ENCODE results near the gene ZNF18.

Gene ZNF18, protein sequence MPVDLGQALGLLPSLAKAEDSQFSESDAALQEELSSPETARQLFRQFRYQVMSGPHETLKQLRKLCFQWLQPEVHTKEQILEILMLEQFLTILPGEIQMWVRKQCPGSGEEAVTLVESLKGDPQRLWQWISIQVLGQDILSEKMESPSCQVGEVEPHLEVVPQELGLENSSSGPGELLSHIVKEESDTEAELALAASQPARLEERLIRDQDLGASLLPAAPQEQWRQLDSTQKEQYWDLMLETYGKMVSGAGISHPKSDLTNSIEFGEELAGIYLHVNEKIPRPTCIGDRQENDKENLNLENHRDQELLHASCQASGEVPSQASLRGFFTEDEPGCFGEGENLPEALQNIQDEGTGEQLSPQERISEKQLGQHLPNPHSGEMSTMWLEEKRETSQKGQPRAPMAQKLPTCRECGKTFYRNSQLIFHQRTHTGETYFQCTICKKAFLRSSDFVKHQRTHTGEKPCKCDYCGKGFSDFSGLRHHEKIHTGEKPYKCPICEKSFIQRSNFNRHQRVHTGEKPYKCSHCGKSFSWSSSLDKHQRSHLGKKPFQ

DNA sequence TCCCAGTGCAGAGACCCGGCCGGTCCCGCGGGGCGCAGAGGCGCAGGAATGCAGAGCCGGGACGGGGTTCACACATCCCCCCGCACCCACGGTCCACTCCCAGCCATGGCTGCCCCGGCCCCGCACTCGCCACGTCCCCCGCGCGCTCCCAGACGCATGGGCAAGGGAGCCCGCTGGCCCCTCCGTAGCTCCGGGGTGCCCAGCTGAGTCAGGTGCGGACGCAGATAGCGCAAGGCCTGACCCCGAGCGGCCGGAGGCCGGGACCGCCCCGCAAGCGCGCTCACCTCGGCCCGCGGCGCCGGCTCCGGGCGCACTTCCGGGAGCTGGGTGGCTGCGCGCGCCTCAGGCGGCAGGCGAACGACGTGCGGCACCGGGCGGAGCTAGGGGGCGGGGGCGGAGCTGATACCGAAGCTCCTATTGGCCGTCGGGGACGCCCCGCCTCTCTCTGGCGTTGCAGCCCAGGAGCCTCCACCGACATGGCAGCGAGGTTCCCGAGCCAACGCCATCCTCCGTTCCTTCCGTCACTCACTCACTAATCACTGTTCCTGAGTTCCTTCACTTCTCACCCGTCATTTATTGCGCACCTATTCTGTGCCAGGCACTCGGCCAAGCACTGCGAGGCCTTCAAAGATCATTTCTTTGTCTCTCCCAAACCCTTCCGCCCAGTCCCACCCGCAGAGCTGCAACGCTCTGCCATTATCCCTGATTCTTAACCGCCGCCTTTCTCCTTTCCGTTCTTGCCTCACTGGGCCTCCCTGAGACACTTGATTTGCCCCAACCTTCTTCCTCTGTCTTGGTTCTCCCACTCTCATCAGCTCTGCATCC is at the start of gene ZNF18:
TSS of gene ZNF18 (minus strand) at position 329 of the 825 bp plus-strand sequence. CDS start 4,646 bp downstream, outside the sequence.
- peak; percentile 89 for DNase-seq

DNA sequence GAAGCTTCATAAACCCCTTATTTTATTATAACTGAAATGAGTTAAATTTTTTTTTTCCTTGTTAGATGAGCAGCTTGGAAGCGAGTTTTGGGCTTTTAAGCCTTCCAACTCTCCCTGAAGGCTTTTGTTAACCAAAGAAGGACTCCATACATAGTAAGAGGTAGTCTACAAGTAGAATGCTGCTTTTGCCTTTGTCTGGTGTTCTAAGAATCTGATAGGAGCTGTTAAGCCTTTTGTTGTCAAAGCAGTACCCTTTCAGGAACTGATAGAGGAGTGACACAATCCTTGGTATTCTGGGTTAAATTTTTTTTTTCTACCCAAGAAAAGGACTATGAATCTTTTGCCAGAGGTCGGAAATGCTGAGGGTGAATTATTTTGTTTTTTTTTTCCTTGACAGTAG is 49.5 kb upstream of the ZNF18 start:
- no peak for DNase-seq

DNA sequence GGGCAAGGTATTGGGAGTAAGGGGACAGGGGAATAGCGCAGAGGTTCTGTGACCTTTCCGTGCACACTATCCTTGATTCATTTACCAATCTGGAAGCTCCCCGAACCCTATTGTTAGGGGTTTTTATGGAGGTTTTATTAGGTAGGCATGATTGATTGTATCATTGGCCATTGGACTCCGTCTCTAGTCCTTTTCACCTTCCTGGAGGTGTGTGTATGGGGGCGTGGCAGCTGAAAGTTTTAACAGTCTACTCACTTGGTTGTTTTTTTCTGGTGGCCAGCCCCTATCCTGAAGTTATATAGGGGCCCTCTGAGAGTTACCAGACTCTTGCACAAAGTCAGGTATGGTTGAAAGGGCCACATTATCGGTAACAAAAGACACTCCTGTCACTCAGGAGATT is 46.4 kb upstream of the ZNF18 start:
- DNase-seq, result no peak

DNA sequence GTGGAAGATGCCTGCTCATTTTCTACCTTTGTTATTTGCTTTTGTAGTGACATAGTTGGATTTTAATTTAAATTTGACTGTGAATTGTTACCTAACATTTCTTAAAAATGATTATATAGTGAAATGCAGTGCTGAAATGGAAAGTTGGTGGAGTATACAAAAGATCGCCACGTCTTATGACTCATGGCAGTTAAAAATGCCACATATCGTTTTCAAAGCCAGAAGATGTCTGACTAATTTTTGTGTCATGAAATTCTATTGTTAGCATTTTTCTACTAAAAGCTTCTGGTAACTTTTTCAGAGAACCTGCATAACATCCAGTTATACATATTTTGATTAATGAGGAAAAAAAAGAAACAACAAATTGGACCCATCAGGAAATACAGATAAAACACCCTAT is 44.0 kb upstream of the ZNF18 start:
- DNase-seq, result no peak

DNA sequence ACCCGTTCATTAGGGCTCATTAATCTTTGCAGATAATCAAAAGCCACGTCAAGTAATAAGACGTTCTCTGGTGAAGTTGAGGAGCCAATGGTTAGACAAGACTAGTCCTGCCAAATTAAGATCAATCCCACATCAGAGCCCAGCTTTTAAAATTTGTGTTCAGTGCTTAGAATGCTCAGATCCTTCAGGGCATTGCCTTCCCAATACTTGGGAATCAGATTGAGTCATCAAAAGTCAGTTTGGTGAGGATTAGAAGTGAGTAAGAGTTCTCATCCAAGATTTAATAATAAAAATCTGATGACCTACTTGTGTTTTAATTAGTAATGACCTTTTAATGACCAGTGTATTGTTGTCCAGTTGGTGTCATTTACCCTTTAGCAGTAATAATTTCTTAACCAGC is 43.2 kb upstream of the ZNF18 start:
- no peak for DNase-seq

DNA sequence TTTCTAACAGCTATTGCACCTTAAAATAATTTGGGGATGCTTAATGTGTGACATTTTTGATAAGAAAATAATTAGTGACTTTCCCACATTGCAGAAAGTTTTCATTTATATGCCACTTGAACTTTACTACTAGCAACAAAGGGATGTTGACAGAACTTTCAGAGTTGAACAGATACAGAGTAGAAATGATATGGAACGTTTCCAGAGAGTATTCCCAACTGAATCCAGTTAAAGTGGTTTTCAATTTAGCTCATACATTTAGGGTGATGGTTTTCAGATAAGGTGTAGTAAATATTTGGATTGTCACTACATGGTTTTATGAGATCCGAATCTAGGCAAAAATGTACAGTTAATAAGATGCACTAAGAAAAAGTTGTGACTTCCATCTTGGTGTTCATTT is 40.7 kb upstream of the ZNF18 start:
- no peak for DNase-seq

DNA sequence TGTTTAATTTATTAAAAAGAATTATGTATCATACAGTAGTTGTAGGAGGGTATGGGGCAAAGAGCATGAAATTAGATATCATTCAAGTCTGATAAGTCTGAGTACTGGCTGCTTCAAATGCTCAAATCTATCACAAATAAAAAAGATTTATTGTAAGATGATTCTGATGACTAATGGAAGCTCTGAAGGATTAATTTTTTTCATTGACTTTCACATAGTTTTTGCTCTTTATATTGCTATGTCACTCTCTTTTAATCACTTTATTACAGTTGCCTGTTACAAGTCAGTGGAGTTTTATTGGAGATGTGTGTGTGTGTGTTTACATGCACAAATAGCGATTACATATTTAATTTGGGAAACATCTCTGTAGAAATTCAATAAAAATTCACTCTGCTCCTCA is 38.4 kb upstream of the ZNF18 start:
- DNase-seq, result no peak

DNA sequence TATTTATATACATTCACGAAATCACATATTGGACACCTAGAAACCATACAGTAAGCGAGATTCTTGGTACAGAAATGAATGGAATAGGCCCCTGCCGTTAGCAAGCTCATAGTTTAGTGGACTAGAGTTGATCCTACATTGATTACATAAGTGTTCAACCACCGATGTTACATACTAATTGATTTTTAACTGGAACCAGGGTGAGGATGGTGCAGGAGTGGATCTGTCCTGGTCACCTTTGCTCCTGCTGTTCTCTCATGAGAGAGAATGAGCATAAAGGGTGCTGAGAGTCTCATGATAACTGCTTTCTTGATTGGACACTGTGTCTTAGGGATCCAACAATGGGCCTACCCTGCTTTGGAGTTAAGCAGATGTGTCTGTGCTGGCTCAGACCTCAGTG is 37.3 kb upstream of the ZNF18 start:
- DNase-seq, result no peak

DNA sequence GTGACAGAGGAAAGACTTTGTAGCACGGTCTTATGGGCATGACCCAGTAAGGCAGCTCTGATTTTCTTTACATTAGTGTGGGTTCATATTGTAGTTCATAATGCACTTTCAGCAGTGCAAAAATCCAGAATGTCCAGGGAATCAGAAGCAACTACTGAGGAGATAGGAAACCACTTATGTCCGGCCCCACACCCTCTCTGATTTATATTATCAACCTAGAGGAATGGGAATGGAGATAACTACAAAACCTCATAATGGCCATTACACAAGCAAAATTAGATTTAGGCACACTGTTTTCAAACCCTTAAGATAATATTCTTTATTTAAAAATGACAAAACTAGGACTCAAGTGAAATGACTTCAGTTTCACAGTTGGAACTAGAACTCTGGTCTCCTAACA is 31.3 kb upstream of the ZNF18 start:
- DNase-seq, result no peak

DNA sequence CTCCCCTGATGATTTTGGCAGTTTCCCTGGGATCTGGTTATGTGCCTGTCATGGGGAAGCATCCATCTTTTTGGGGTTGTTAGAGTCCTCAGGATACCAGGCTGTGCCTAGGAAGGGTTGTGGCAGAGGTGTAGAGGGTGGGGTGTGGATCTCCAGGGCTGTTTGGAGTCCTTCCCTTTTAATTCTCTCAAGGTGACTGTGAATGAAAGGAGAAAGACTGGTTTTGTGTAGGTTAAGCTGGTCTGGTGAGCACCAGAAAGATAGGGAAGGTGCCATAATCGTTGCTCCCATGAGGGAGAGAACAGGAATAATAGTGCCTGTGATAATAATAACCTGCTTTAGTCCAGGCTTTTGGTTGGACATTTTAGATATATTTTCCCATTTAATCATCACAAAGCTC is 30.4 kb upstream of the ZNF18 start:
- no peak for DNase-seq

DNA sequence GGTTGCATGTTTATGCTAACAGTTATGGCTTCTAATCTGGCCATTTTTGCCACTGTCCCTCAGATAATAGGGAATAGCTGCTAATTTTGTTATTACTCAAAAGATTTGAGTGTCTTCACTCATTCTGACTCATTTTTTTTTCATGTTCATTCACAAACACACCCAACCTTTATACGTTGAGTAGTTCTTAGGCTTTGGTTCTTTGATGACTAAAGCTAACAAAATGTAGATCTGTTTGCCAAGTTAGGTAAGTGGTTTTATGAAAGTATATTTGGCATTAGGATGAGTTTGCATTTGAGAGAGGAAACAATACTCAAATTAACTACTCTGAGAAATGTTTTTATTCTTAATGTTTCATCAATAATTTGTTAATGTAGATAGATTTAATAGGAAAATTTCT is 27.1 kb upstream of the ZNF18 start:
- no peak for DNase-seq

DNA sequence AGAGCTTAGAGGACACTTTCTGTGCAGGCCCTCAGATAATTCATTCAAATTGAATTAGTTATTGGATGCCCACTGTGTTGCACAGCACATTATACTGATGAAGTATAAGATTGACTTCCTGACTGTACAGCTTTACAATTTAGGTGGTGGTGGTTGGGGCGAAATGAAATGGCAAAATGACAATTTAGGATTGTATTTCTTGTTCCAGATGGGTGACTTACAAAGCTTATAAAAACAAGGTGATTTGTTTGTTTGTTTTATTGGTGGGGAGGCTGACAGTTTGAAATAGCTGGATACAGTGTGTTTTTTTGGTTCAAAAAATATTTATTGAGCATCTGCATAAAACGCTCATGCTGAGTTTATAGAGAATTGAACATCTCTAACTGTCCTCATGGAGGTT is 25.0 kb upstream of the ZNF18 start:
- no peak for DNase-seq

DNA sequence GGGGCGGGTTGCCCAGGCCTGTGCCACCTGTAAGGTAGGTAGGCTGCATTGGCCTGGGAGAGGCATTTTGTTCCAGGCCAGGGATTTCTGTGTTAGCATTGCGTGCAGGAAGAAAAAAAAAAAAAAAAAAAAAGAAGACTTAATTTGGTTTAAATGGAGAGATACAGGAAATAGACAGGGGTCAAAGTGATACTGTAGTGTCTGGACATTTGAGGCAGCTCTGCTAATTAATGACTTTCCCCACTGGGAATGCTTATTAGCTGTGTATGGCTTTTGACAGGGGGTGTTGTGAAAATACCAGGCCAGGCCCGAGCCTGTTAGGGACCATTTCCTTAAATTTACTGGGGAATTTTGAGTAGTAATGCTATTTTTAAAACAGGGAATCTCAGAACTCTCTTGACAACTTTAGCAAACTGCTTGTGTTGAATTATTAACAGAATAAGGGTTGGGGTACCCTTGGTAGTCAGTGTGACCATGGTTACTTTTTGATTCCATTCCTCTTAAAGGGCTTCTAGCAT is 24.4 kb upstream of the ZNF18 start:
- no peak for DNase-seq

DNA sequence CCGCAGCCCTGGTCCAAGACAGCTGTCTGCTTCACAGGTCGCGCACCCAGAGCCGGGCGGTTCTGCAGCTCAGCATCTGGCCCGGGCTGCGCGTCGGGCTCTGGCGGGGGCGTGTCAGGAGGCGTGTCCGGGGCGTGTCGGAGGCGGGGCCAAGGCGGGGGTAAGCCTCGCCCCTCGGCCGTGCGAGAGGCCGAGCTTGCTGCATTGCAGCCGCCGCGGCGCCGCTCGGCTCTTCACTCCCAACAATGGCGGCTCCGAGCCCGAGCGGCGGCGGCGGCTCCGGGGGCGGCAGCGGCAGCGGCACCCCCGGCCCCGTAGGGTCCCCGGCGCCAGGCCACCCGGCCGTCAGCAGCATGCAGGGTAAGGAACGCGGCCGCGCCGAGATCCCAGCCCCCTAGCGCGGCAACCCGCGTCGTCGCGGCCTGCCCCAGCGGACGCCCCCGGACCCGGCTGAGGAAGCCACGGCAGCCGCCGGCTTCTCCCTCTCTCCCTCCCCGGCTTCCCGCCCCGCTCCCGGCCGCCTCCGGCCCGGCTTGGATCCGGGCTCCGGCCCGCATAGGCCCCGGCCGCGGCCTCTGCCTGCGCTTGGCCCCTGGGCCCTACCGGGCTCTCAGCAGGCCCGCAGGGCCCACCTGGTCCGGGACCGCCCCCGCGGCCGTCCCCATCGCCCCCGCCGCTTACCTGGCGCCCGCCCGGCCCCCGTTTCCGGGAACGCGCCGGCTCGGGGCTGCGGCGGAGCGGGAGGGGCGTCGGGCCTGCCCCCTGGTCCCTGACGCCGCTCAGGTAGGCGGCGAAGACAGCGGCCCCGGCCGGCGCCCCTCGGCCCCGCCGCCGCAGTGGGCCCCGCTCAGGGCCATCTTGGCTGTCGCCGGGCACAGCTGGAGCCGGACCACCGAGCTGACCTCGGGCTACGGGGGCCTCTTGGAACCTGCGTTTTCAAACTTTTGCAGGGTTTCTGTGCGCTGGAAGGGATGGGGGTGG is 23.7 kb upstream of the ZNF18 start, which contains the start of gene MAP2K4:
TSS of gene MAP2K4 (plus strand) at position 236 of the 981 bp plus-strand sequence. CDS start at position 246, 10 bp downstream.
- DNase-seq, result peak; percentile 61

DNA sequence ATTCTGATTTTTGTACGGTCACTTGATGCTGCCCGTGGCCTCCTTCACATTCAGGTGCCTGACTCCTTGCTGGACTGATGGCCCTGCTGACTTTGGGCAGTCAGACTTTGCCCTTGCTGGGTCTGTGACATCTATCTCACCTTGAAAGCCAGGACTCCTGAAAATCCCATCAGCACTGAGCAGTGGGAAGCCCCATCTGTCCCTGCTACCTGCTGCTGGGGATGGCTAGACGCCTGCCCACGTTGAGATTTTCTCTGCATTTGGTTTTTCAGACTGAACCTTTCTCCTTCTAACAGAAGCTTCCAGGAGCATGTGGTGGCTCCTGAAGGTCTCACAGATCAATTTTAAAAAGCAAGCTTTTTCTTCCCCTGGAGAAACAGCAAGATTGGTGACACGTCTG is 10.2 kb upstream of the ZNF18 start:
- DNase-seq, result no peak

DNA sequence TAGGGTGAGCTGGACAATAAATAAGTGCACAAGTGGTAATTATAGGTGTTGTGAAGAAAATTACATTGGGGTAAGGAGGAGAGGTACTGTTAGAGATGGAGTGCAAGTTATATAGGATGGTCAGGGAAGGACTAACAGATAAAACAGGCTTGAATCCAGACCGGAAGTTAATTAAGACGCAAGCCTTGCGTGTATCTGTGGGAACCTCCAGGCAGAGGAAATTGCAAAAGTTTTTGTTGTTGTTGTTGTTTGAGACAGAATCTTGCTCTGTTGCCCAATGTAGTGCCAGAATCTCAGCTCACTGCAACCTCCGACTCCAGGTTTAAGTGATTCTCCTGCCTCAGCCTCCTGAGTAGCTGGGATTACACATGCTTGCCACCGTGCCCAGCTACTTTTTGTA is 2.4 kb upstream of the ZNF18 start:
- no peak for DNase-seq

DNA sequence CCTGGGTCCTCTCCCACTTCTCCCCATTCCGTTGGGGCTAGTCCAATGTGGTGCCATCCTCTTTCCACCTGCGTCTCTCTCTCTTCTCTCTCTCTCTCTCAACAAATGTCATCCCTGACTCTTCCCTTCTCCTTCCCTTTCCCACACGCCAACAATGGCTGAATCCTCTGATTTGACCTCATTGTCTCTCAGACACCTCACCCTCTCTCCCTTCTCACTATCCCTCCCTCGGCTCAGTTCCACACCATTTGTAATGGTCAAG is 628 bp upstream of the ZNF18 start:
- DNase-seq, result no peak

DNA sequence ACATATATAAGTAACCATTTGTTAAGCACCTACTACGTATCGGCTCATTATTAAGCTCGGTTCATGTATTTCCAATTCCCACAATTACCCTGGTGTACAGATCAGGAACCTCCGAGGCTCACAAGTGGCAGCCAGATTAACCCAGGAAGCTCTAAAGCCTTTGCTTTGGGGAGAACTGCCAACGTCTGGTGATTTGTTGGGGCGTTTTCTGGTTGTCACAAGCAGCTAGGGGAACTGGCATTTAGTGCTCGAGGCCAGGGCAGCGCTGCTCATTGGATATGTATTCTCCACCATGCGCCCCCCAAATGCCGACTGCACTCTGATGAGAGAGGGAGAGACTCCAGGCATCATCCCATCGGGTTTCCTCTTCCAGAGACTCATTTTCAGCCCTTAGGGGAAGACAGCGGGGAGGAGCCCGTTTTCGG is 541 bp downstream of the ZNF18 start:
- peak; percentile 10 for DNase-seq

DNA sequence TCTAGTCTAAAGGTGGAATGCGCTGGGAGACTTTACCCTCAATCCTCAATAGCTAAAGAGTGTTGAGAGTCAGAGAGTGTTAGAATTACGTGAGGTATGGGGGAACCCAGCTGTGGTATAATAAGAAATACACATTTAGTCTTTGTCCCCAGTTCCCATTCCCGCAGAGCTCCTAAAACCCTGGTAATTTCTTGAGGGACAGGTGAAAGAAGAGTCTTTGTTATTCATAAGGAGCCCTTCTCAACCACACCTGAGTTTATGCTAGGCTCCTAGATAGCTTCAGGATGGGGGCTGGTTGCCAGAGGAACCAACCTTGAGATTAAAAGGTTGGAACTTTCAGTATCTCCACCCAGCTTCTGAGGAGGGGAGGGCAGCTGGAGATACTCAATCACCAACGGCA is 5.8 kb downstream of the ZNF18 start:
- DNase-seq, result no peak

DNA sequence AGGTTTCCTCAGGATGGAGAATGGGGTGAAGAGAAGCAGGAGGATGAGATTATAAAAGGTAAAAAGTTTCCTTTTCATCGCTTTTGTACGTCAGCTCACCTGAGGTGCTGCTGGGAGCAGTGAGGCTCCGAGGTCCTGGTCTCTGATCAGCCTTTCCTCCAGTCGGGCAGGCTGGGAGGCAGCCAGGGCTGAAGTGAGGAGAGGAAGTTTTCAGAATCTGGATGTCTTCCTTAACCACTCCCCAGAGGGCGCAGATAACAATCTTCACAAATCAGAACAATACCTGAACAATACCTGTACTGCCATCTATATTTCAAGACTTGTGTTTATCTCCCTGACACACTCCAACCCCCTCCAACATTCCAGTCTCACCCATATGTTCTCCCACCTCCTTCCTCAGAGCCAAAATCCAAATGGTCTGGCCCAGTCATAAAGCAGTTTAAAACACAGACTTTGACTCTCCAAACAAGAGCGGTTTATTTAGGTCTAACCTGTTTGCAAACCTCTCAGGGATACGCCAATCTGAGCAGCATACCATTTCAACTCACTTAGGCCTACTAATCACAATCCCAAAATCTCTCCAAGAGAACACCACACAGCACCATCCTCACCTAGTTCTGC is 6.8 kb downstream of the ZNF18 start:
- no peak for DNase-seq

DNA sequence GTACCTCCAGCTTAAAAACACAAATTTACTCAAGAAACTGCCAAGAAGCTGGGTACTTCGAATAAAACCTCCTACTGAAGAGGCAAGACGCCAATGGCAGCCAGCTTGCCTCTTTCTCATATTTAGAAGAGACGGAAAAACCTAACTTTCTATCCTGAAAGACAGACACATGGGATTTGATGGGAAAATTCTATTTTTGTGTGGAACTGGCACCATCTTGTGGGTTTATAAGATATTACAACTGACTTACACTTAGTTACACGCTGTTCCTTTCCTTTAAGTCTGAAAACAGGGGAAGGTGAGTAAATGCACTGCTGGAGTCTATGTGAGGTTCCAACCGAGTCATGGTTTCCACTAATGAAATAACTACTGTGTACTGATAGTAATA is 10.3 kb downstream of the ZNF18 start:
- DNase-seq, result peak; percentile 14
